ENCODE results near the gene SNRNP48. TPM values are rescaled to one million over a fixed set of nuclear protein-coding genes. Genes with fewer than 3 reads are reported as not detected.

SNRNP48 gene
- total and polyA plus RNA-seq, 9 donors, result 11.4 to 15.9 (median 12.7) TPM

GRCh38 chr6:7558781-7559180, 31.2 kb upstream of the SNRNP48 start:
- Histone ChIP-seq H3K4me3 (ENCODE audit: low read length) (no peak overlapping the region), H3K9me3 (replicated peaks; ENCODE audit: control insufficient read depth, low read depth, low read length) (no peaks in the 10 kb centered on the region), H3K4me1 (ENCODE audit: control insufficient read depth, insufficient read depth, low read length) (no peaks in the 10 kb centered on the region), H3K27ac (ENCODE audit: low read length) (no peak overlapping the region), H3K36me3 (ENCODE audit: control insufficient read depth, insufficient read depth, low read length) (no peaks in the 10 kb centered on the region), H3K27me3 (ENCODE audit: control insufficient read depth, insufficient read depth, low read length) (peaks cover 11% of the 10 kb centered on the region)
- no CpG with 5 or more reads among the region's 4 CpGs for WGBS (ENCODE audit: insufficient coverage)
- no peak for DNase-seq

GRCh38 chr6:7559196-7559595, 30.8 kb upstream of the SNRNP48 start:
- H3K27me3 ChIP-seq (ENCODE audit: control insufficient read depth, insufficient read depth, low read length), result peaks cover 11% of the 10 kb centered on the region
- no peaks in the 10 kb centered on the region for H3K36me3 ChIP-seq (ENCODE audit: control insufficient read depth, insufficient read depth, low read length)
- no peak overlapping the region for H3K4me3 ChIP-seq (ENCODE audit: low read length)
- no peaks in the 10 kb centered on the region for H3K4me1 ChIP-seq (ENCODE audit: control insufficient read depth, insufficient read depth, low read length)
- no peak overlapping the region for H3K27ac ChIP-seq (ENCODE audit: low read length)
- no peaks in the 10 kb centered on the region for H3K9me3 ChIP-seq (replicated peaks; ENCODE audit: control insufficient read depth, low read depth, low read length)
- no peak for DNase-seq
- WGBS (ENCODE audit: insufficient coverage), result 92% methylated on average over 3 of the region's 6 CpGs

DNA sequence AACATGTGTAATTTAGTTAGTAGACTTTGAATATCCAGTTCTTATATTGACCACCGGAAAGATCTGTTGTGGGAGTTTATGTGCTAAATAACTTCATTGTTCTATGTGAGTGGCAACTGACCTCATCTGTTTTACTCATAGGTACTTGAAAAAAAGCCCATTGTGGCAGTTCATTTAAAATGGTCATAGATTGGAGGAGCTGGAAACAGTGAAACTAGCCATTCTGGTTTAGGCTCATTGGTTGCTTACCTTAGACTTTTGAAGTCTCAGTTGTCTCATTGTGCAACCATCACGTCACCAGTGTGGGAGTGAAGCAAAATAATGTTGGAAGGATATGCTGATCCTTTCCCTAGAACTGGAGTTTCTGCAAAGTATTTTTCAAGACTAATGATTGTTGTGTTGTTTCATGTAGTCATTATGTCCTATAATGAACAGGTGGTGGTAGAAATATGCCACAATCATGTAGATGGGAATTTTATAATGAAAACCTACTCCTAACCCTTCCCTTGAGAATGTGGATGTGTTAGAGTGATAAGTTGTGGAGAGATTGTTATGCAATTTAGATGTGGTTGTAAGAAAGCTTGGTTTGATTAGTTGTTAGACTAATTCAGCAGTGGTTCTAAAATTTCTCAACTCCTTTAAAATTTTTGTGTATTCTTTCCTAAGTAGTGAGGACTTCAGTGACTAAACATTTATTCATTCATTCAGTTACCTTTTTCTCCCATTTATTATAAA, 30.2 kb upstream of the SNRNP48 start:
- Histone ChIP-seq H3K27ac (ENCODE audit: low read length) (no peak overlapping the region), H3K9me3 (replicated peaks; ENCODE audit: control insufficient read depth, low read depth, low read length) (no peaks in the 10 kb centered on the region), H3K4me1 (ENCODE audit: control insufficient read depth, insufficient read depth, low read length) (no peaks in the 10 kb centered on the region), H3K36me3 (ENCODE audit: control insufficient read depth, insufficient read depth, low read length) (no peaks in the 10 kb centered on the region), H3K27me3 (ENCODE audit: control insufficient read depth, insufficient read depth, low read length) (peaks cover 11% of the 10 kb centered on the region), H3K4me3 (ENCODE audit: low read length) (no peak overlapping the region)
- DNase-seq, result no peak
- 100% methylated on average over 1 of the region's 2 CpGs for WGBS (ENCODE audit: insufficient coverage)

DNA sequence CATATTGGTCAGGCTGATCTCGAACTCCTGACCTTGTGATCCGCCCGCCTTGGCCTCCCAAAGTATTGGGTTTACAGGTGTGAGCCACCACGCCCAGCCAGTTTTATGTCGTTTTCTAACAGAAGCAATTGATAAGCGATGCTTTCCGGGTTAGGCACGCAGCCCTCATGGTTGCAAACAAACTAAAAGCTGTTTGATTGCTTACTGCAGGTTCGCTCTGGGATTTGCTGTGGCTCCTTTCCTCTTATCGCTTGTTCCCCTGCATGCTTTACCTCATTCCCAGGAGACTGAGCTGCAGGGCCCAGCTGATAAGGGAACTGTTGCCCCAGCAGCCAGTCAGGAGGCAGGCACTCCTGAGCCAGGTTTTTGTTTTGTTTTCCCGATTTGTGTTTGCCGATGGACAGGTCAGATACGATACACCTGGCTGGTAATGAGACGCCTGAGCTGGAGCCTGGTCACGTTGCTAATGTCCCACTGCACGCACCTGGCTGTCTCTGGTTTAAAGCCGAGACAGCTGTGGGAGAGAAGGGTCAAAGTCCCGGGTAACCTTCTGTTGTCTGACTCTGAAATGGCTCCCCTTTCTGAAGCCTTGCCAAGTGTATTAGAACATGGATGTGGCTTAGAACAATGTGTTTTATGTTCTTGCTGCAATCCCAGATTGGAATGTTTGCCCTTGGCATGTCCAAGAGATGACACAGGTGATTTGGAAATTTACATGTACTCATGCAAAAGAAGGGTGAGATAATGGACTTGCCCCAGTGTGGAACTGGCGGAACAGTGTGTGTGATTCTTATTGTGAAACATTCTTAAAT, 28.6 kb upstream of the SNRNP48 start:
- H3K27ac ChIP-seq (ENCODE audit: low read length), result no peak overlapping the region
- H3K9me3 ChIP-seq (replicated peaks; ENCODE audit: control insufficient read depth, low read depth, low read length), result no peaks in the 10 kb centered on the region
- no peak for DNase-seq
- no peaks in the 10 kb centered on the region for H3K4me1 ChIP-seq (ENCODE audit: control insufficient read depth, insufficient read depth, low read length)
- H3K4me3 ChIP-seq (ENCODE audit: low read length), result no peak overlapping the region
- H3K36me3 ChIP-seq (ENCODE audit: control insufficient read depth, insufficient read depth, low read length), result no peaks in the 10 kb centered on the region
- H3K27me3 ChIP-seq (ENCODE audit: control insufficient read depth, insufficient read depth, low read length), result peaks cover 11% of the 10 kb centered on the region
- 77% methylated on average over 16 of the region's 19 CpGs for WGBS (ENCODE audit: insufficient coverage)

- Histone ChIP-seq H3K4me1 (ENCODE audit: control insufficient read depth, insufficient read depth, low read length) (peaks cover 2% of the 10 kb centered on the region), H3K27me3 (ENCODE audit: control insufficient read depth, insufficient read depth, low read length) (peaks cover 11% of the 10 kb centered on the region), H3K9me3 (replicated peaks; ENCODE audit: control insufficient read depth, low read depth, low read length) (no peaks in the 10 kb centered on the region), H3K4me3 (ENCODE audit: low read length) (no peak overlapping the region), H3K27ac (ENCODE audit: low read length) (no peak overlapping the region), H3K36me3 (ENCODE audit: control insufficient read depth, insufficient read depth, low read length) (no peaks in the 10 kb centered on the region)
- 80% methylated on average over 1 of the region's 4 CpGs for WGBS (ENCODE audit: insufficient coverage)
- DNase-seq, result no peak
Measured at GRCh38 chr6:7562769-7563168, 27.2 kb upstream of the SNRNP48 start.

- Histone ChIP-seq H3K9me3 (replicated peaks; ENCODE audit: control insufficient read depth, low read depth, low read length) (no peaks in the 10 kb centered on the region), H3K27ac (ENCODE audit: low read length) (no peak overlapping the region), H3K27me3 (ENCODE audit: control insufficient read depth, insufficient read depth, low read length) (peaks cover 7% of the 10 kb centered on the region), H3K36me3 (ENCODE audit: control insufficient read depth, insufficient read depth, low read length) (no peaks in the 10 kb centered on the region), H3K4me1 (ENCODE audit: control insufficient read depth, insufficient read depth, low read length) (peaks cover 2% of the 10 kb centered on the region), H3K4me3 (ENCODE audit: low read length) (no peak overlapping the region)
- no CpG with 5 or more reads among the region's 2 CpGs for WGBS (ENCODE audit: insufficient coverage)
- no peak for DNase-seq
Measured at GRCh38 chr6:7566107-7566506, 23.9 kb upstream of the SNRNP48 start.

DNA sequence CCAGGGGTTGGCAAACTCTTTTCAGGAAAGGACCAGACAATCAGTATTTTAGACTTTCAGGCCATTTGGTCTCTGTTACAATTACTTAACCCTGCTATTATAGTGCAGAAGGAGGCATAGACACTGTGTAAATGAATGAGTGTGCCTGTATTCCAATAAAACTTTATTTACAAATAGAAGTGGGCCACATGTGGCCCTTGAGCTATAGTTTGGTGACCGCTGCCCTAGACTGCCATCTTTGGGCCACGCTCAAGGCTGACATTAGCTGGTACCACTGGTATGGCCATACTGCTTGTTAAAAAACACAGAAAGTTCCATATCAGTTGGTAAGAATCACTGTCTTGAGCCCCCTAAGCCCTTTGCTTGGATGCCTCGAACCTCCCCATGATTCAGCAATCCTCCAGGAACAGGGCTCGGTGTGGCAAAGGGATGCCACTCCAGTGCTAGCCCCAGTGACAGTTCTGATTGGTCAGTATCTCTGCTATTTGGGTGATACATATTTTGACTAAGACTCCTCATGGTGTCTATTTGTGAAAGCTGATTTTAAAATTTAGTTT, 23.3 kb upstream of the SNRNP48 start:
- Histone ChIP-seq H3K27me3 (ENCODE audit: control insufficient read depth, insufficient read depth, low read length) (peaks cover 3% of the 10 kb centered on the region), H3K4me1 (ENCODE audit: control insufficient read depth, insufficient read depth, low read length) (peaks cover 2% of the 10 kb centered on the region), H3K4me3 (ENCODE audit: low read length) (no peak overlapping the region), H3K9me3 (replicated peaks; ENCODE audit: control insufficient read depth, low read depth, low read length) (no peaks in the 10 kb centered on the region), H3K36me3 (ENCODE audit: control insufficient read depth, insufficient read depth, low read length) (no peaks in the 10 kb centered on the region), H3K27ac (ENCODE audit: low read length) (no peak overlapping the region)
- WGBS (ENCODE audit: insufficient coverage), result 89% methylated on average over 3 of the region's 4 CpGs
- no peak for DNase-seq

- DNase-seq, result no peak
- Histone ChIP-seq H3K27ac (ENCODE audit: low read length) (no peak overlapping the region), H3K36me3 (ENCODE audit: control insufficient read depth, insufficient read depth, low read length) (no peaks in the 10 kb centered on the region), H3K4me3 (ENCODE audit: low read length) (no peak overlapping the region), H3K9me3 (replicated peaks; ENCODE audit: control insufficient read depth, low read depth, low read length) (no peaks in the 10 kb centered on the region), H3K4me1 (ENCODE audit: control insufficient read depth, insufficient read depth, low read length) (peaks cover 2% of the 10 kb centered on the region), H3K27me3 (ENCODE audit: control insufficient read depth, insufficient read depth, low read length) (no peaks in the 10 kb centered on the region)
- WGBS (ENCODE audit: insufficient coverage), result no CpG with 5 or more reads among the region's 3 CpGs
Measured at GRCh38 chr6:7568021-7568420, 22.0 kb upstream of the SNRNP48 start.

- H3K27ac ChIP-seq (ENCODE audit: low read length), result no peak overlapping the region
- no peak for DNase-seq
- H3K4me1 ChIP-seq (ENCODE audit: control insufficient read depth, insufficient read depth, low read length), result peaks cover 2% of the 10 kb centered on the region
- H3K27me3 ChIP-seq (ENCODE audit: control insufficient read depth, insufficient read depth, low read length), result no peaks in the 10 kb centered on the region
- no peak overlapping the region for H3K4me3 ChIP-seq (ENCODE audit: low read length)
- WGBS (ENCODE audit: insufficient coverage), result 93% methylated on average over 9 of the region's 13 CpGs
- H3K36me3 ChIP-seq (ENCODE audit: control insufficient read depth, insufficient read depth, low read length), result no peaks in the 10 kb centered on the region
- H3K9me3 ChIP-seq (replicated peaks; ENCODE audit: control insufficient read depth, low read depth, low read length), result no peaks in the 10 kb centered on the region
Measured at GRCh38 chr6:7569082-7569481, 20.9 kb upstream of the SNRNP48 start.

- H3K9me3 ChIP-seq (replicated peaks; ENCODE audit: control insufficient read depth, low read depth, low read length), result no peaks in the 10 kb centered on the region
- H3K4me3 ChIP-seq (ENCODE audit: low read length), result no peak overlapping the region
- H3K27ac ChIP-seq (ENCODE audit: low read length), result no peak overlapping the region
- no peaks in the 10 kb centered on the region for H3K27me3 ChIP-seq (ENCODE audit: control insufficient read depth, insufficient read depth, low read length)
- H3K4me1 ChIP-seq (ENCODE audit: control insufficient read depth, insufficient read depth, low read length), result peaks cover 2% of the 10 kb centered on the region
- DNase-seq, result no peak
- WGBS (ENCODE audit: insufficient coverage), result 100% methylated on average over 1 of the region's 9 CpGs
- H3K36me3 ChIP-seq (ENCODE audit: control insufficient read depth, insufficient read depth, low read length), result no peaks in the 10 kb centered on the region
Measured at GRCh38 chr6:7572213-7572943, 17.6 kb upstream of the SNRNP48 start.

All from muscle of leg (tissue), 11 donors.